Measurements from ENCODE around the gene POLE4. TPM values are rescaled to one million over a fixed set of nuclear protein-coding genes. Genes with fewer than 3 reads are reported as not detected.

The POLE4 gene
- total and polyA plus RNA-seq, 2 experiments from 2014 or later = 20.6 to 134 TPM

DNA sequence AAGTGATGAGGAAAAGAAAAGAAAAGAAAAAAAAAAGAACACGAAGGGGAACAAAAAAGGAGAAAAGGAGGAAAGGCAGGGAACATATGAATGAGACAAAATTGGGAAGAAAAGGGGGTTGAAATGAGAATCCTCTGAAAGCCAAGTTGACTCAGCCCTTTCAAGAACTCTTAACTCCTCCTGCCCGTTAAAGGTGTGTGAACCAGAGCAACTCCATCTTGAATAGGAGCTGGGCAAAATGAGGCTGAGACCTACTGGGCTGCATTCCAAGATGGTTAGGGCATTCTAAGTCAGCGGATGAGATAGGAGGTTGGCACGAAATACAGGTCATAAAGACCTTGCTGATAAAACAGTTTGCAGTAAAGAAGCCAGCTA lies 4.0 kb upstream of the POLE4 start:
- Histone ChIP-seq H3F3A (ENCODE audit: insufficient read depth) (no peaks in the 10 kb centered on the region), H3K27me3 (replicated peaks; ENCODE audit: insufficient read depth) (no peaks in the 10 kb centered on the region), H3K79me2 (ENCODE audit: insufficient read depth) (peaks cover 10% of the 10 kb centered on the region), H3K27ac (no peak overlapping the region), H2AFZ (no peak overlapping the region), H3K36me3 (ENCODE audit: low read depth) (no peaks in the 10 kb centered on the region), H3K4me3 (no peak overlapping the region), H3K4me2 (ENCODE audit: unreplicated experiment) (no peak overlapping the region), H4K20me1 (ENCODE audit: insufficient read depth) (no peaks in the 10 kb centered on the region), H3K4me1 (ENCODE audit: insufficient read depth) (peaks cover 6% of the 10 kb centered on the region; the same call in 1 of the 2 replicates), H3K9me3 (ENCODE audit: low read depth) (no peaks in the 10 kb centered on the region), H3K9ac (no peak overlapping the region), H3K9me2 (ENCODE audit: insufficient read depth) (no peaks in the 10 kb centered on the region)
- 90 to 93% methylated on average over 4 of the region's 4 CpGs for WGBS, 2 experiments (ENCODE audit: low coverage in 1 of 2, low lambda C conversion rate in 2 of 2, missing lambda C conversion rate in 2 of 2)
- in situ Hi-C loops (cut with MboI) = no loop called here
- no peak for DNase-seq
- no peak for TF ChIP-seq EZH2phosphoT487 (IDR thresholded peaks at IDR 0.05; ENCODE audit: insufficient read depth, low read depth)
- TF ChIP-seq EZH2 (IDR thresholded peaks at IDR 0.05; ENCODE audit: insufficient read depth, poor library complexity, severe bottlenecking) = no peak

DNA sequence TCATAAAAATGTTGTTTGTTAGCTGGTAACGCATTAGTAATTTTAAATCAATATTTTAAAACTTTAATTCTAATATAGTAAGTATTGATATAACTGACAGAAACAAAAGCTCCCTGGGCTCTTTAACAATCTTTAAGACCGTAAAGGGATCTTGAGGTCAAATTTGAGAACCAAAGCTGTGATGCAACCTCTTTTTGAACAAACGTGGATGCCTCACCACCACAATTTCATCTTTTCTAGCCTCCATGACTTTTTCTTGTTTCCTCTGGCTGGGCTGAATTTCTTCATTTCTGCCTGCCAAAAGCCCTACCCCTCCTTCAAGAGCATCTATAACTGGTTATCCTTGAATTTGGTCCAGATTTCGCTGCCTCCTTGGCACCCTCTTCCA lies 563 bp upstream of the POLE4 start:
- Histone ChIP-seq H3K36me3 (ENCODE audit: low read depth) (no peaks in the 10 kb centered on the region), H3K27ac (peak overlapping the region; percentile 83), H3K4me1 (ENCODE audit: insufficient read depth) (peaks cover 6% of the 10 kb centered on the region; the same call in 1 of the 2 replicates), H3K9ac (peak overlapping the region; percentile 86), H3K4me3 (peak overlapping the region; percentile 83), H3F3A (ENCODE audit: insufficient read depth) (no peaks in the 10 kb centered on the region), H3K4me2 (ENCODE audit: unreplicated experiment) (peak overlapping the region; percentile 69), H3K9me3 (ENCODE audit: low read depth) (no peaks in the 10 kb centered on the region), H2AFZ (peak overlapping the region; percentile 90), H4K20me1 (ENCODE audit: insufficient read depth) (no peaks in the 10 kb centered on the region), H3K9me2 (ENCODE audit: insufficient read depth) (no peaks in the 10 kb centered on the region), H3K79me2 (ENCODE audit: insufficient read depth) (no peaks in the 10 kb centered on the region), H3K27me3 (replicated peaks; ENCODE audit: insufficient read depth) (no peaks in the 10 kb centered on the region)
- 57 to 58% methylated on average over 4 of the region's 4 CpGs for WGBS, 2 experiments (ENCODE audit: low coverage in 1 of 2, low lambda C conversion rate in 2 of 2, missing lambda C conversion rate in 2 of 2)
- in situ Hi-C loops (cut with MboI) = no loop called here
- DNase-seq = no peak
- no peak for TF ChIP-seq EZH2 (IDR thresholded peaks at IDR 0.05; ENCODE audit: insufficient read depth, poor library complexity, severe bottlenecking)
- TF ChIP-seq EZH2phosphoT487 (IDR thresholded peaks at IDR 0.05; ENCODE audit: insufficient read depth, low read depth) = no peak

DNA sequence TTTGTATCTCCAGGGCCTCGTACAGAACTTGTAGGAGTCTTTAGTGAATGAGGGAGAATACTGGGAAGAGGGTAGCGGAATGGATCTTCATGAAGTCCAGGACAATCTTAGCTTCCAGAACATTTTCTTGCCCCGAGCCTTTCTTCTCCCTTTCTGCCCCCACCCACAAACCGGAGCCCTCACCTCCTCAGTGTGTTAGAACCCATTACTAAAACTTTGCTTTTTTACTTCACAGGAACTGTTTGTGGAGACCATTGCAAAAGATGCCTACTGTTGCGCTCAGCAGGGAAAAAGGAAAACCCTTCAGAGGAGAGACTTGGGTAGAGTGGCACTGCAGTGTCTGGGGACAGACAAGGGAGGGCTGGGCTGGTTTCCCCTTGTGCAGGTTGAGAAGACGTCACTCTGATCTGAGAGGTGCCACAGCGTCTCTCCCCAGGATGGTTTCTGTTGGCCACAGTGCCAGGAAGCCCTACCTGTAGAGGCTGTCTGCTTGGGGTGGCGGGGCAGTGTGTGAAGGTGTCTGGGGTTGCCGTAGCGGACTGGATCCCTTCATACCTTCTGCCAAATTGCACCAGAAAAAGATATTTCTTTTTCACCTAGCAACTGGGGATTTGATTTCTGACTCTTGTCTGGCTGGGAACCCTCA lies 786 bp downstream of the POLE4 start:
- Histone ChIP-seq H3K36me3 (ENCODE audit: low read depth) (no peaks in the 10 kb centered on the region), H3K9ac (peak overlapping the region; percentile 86), H3K9me3 (ENCODE audit: low read depth) (no peaks in the 10 kb centered on the region), H3K27ac (no peak overlapping the region), H2AFZ (peak overlapping the region; percentile 90), H3K4me2 (ENCODE audit: unreplicated experiment) (peak overlapping the region; percentile 69), H4K20me1 (ENCODE audit: insufficient read depth) (no peaks in the 10 kb centered on the region), H3K9me2 (ENCODE audit: insufficient read depth) (no peaks in the 10 kb centered on the region), H3K79me2 (ENCODE audit: insufficient read depth) (no peaks in the 10 kb centered on the region), H3F3A (ENCODE audit: insufficient read depth) (no peaks in the 10 kb centered on the region), H3K4me1 (ENCODE audit: insufficient read depth) (peaks cover 6% of the 10 kb centered on the region; the same call in 1 of the 2 replicates), H3K4me3 (peak overlapping the region; percentile 83), H3K27me3 (replicated peaks; ENCODE audit: insufficient read depth) (no peaks in the 10 kb centered on the region)
- TF ChIP-seq EZH2 (IDR thresholded peaks at IDR 0.05; ENCODE audit: insufficient read depth, poor library complexity, severe bottlenecking) (no peak), EZH2phosphoT487 (IDR thresholded peaks at IDR 0.05; ENCODE audit: insufficient read depth, low read depth) (no peak)
- 62% methylated on average over 10 of the region's 10 CpGs for WGBS, 2 experiments (ENCODE audit: low coverage in 1 of 2, low lambda C conversion rate in 2 of 2, missing lambda C conversion rate in 2 of 2)
- in situ Hi-C loops (cut with MboI) = no loop called here
- no peak for DNase-seq

DNA sequence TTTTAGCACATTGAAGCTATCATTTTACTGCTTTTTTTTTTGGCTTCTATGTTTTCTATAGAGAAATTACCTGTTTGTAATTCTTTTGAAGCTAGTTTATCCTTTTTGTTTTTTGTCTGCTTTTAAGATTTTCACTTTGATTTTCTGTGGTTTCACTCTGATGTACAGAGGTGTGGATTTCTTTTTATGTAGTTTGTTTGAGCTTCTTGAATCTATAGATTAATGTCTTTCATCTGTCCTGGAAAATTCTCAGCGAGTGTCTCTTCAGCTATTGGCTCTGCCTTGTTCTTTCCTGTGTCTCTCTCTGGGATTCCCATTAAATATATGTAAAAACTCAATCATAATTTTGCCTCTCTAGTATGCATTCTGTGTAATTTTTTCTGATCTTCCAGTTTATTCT lies 8.4 kb downstream of the POLE4 start:
- DNase-seq = no peak
- WGBS, 2 experiments (ENCODE audit: low coverage in 1 of 2, low lambda C conversion rate in 2 of 2, missing lambda C conversion rate in 2 of 2) = 95 to 97% methylated on average over 1 of the region's 1 CpG

More for the DNA sequence above, 8.4 kb downstream of the POLE4 start:
- in situ Hi-C loops (cut with MboI) = no loop called here
- Histone ChIP-seq H3K9me2 (ENCODE audit: insufficient read depth) (no peaks in the 10 kb centered on the region), H3K4me2 (ENCODE audit: unreplicated experiment) (no peak overlapping the region), H3K4me1 (ENCODE audit: insufficient read depth) (no peaks in the 10 kb centered on the region), H3K27ac (no peak overlapping the region), H3F3A (ENCODE audit: insufficient read depth) (no peaks in the 10 kb centered on the region), H3K27me3 (replicated peaks; ENCODE audit: insufficient read depth) (no peaks in the 10 kb centered on the region), H3K4me3 (no peak overlapping the region), H3K79me2 (ENCODE audit: insufficient read depth) (no peaks in the 10 kb centered on the region), H2AFZ (no peak overlapping the region), H3K9me3 (ENCODE audit: low read depth) (no peaks in the 10 kb centered on the region), H3K36me3 (ENCODE audit: low read depth) (no peaks in the 10 kb centered on the region; the same call in 1 of the 2 replicates), H3K9ac (no peak overlapping the region), H4K20me1 (ENCODE audit: insufficient read depth) (no peaks in the 10 kb centered on the region)
- TF ChIP-seq EZH2phosphoT487 (IDR thresholded peaks at IDR 0.05; ENCODE audit: insufficient read depth, low read depth) (no peak), EZH2 (IDR thresholded peaks at IDR 0.05; ENCODE audit: insufficient read depth, poor library complexity, severe bottlenecking) (no peak)
